GM21723 (cell line): Measurements from ENCODE around the gene OR2G6.
"Not testable (repeated sequence)": the region's sequence is repeated elsewhere in the genome, so short reads cannot be mapped to it uniquely, and the experiment has no call there.

ENCODE experiments used
- ATAC-seq: cut with Tn5 transposase; IDR thresholded peaks from one replicate; pipeline ENCODE4 v1.9.1; 2021; ENCODE audit warnings: mild to moderate bottlenecking, moderate library complexity; ENCODE audit not compliant: unreplicated experiment

OR2G6 gene

DNA sequence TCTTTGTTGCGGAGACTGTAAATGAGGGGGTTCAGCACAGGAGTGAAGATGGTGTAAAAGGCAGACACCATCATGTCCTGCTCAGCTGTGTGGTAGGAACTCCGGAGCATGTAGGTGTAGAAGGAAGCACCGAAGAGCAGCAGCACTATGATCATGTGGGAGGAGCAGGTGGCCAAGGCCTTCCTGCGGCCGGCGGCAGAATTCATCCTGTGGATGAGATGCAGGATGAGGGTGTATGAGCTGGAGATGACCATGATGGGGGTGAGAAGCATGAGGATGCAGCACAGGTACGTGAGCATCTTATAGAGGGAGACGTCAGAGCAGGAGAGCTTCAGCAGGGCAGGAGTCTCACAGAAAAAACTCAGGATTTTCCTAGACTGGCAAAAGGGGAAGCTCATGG lies 66.0 kb downstream of the OR2G6 start:
- ATAC-seq: not testable (repeated sequence)

DNA sequence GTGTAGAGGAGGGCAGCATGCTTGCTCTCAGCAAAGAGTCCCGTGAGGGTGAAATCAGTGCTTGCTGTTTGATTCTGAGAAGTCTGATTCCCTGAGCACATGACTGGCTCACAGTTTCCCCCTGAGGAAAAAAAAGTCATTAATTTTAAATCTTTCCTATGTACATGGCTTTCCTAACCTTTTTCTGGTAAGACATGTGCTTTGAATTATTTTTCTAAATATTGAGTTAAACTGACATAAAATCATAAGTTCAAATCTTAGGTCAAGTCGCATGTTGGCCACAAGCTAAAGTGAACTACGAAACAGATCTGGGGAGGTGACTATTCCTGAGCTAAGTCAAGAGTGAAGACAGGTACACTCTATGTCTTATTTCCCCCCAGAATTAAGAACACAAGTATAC lies 66.8 kb downstream of the OR2G6 start, which contains the start of gene OR2T34:
TSS of gene OR2T34 (minus strand) at position 101 of the 400 bp plus-strand sequence. CDS start at position 101, 0 bp downstream.
- ATAC-seq: not testable (repeated sequence)

DNA sequence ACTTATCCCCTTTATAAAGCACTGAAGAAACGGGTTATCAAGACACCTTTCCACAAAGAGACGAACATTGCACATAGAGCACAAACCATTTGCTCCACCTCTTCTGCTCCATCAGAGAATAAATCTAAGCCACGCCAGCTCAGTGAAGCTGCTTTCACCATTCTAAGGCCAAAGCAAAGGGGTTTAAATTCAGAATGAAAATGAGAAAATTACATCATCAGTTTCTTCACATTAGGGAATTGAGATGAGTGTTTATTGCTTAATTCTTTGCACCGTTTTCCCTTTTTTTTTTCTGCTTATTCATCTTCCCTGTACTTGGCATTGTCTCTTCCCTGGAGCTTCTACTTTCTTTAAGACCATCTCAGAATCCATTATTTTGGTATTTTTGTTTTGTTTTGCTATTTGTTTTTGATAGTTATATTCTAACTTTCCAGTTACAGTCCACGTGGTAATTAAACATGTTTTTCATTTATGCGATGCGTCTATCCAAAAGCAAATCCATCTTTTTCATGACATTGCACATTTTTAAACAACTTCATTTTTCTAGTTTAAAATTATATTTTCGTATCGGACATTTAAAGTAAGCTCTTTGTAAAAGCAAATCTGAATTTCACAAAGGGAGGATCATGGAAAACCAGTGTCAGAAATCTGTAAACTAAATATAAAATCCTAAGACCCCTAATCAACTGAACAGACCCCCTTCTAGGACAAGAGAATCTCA lies 68.5 kb downstream of the OR2G6 start:
- no peak for ATAC-seq
